ENCODE measurements around the gene FAM13A. TPM values are rescaled to one million over a fixed set of nuclear protein-coding genes. Genes with fewer than 3 reads are reported as not detected.

Gene FAM13A
- total RNA-seq, 1 donor from 2014 or later, result 16.7 TPM

GRCh38 chr4:88705223-88705622 is 351.8 kb downstream of the FAM13A start:
- Mint-ChIP-seq H3K4me1 (ENCODE audit: unreplicated experiment) (no peaks in the 10 kb centered on the region), H3K9me3 (ENCODE audit: unreplicated experiment) (no peaks in the 10 kb centered on the region), H3K27ac (ENCODE audit: unreplicated experiment) (no peak overlapping the region), H3K4me3 (ENCODE audit: unreplicated experiment) (no peak overlapping the region), H3K27me3 (ENCODE audit: unreplicated experiment) (peaks cover 2% of the 10 kb centered on the region), H3K36me3 (ENCODE audit: low read depth, unreplicated experiment) (peaks cover 5% of the 10 kb centered on the region)
- no peak for DNase-seq (ENCODE audit: low spot score)
- TF ChIP-seq CTCF (IDR thresholded peaks at IDR 0.05; ENCODE audit: unreplicated experiment), result no peak

GRCh38 chr4:88702782-88703181 is 354.2 kb downstream of the FAM13A start:
- no peak overlapping the region for H3K27ac Mint-ChIP-seq (ENCODE audit: unreplicated experiment)
- H3K36me3 Mint-ChIP-seq (ENCODE audit: low read depth, unreplicated experiment), result peaks cover 8% of the 10 kb centered on the region
- H3K9me3 Mint-ChIP-seq (ENCODE audit: unreplicated experiment), result no peaks in the 10 kb centered on the region
- H3K4me1 Mint-ChIP-seq (ENCODE audit: unreplicated experiment), result peaks cover 2% of the 10 kb centered on the region
- no peak for DNase-seq (ENCODE audit: low spot score)
- H3K4me3 Mint-ChIP-seq (ENCODE audit: unreplicated experiment), result no peak overlapping the region
- TF ChIP-seq CTCF (IDR thresholded peaks at IDR 0.05; ENCODE audit: unreplicated experiment), result no peak
- H3K27me3 Mint-ChIP-seq (ENCODE audit: unreplicated experiment), result no peaks in the 10 kb centered on the region

DNA sequence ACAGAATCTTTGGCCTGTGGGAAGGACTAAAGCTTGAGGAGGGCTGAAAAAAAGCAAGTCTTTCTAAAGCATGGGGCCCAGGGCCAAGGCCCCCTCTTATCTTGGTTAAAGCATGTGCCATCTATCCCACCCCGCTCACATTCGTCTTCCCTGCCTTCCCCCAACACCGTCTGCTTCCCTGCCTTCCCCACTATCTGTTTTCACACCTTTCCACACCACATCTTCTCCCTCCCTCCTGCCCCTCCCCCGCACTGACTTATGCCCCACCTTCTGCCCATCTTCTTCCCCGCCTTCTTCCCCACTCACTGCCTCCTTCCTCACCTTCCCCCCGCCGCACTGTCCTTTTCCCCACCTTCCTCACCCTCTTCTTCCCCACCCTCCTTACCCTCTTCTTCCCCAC is 358.5 kb downstream of the FAM13A start:
- Mint-ChIP-seq H3K27ac (ENCODE audit: unreplicated experiment) (no peak overlapping the region), H3K4me1 (ENCODE audit: unreplicated experiment) (peaks cover 7% of the 10 kb centered on the region), H3K36me3 (ENCODE audit: low read depth, unreplicated experiment) (peaks cover 8% of the 10 kb centered on the region), H3K9me3 (ENCODE audit: unreplicated experiment) (no peaks in the 10 kb centered on the region), H3K4me3 (ENCODE audit: unreplicated experiment) (no peak overlapping the region), H3K27me3 (ENCODE audit: unreplicated experiment) (no peaks in the 10 kb centered on the region)
- no peak for DNase-seq (ENCODE audit: low spot score)
- TF ChIP-seq CTCF (IDR thresholded peaks at IDR 0.05; ENCODE audit: unreplicated experiment), result no peak

DNA sequence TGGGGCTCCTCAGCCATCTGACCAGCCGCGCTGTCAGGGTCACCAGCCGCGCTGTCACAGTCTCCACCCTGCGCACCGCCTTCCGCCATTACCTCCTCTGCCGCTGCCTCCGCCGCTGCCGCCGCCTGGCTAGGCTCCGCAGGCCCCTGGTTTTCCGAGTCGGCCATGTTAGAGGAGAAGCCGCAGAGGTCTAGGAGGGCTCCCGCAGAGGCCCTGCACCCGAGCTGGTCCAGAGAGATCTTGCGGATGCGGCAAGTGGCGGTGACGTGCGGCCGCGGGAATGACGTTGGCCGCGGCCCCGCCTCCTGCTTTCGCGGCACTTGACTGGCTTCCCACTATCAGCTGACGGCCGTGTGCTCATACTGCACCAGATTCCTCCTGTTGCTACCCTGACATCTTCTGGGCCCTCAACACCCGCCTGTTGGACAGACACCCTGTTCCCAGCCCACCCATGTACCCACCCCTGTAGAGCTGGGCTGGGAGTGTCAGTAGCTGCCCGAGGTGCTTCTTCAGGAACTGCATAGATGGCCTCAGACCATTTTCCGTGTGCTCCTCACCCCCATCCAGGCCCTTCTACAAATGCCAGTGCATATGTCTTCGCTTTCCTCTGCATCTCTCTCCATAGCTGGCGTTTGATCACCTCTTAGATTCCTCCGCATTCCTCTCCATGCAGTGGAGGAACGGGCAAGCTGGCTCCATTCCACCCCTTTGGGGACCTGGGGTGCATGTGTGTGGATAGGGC is 359.2 kb downstream of the FAM13A start, which contains the start of gene NAP1L5:
NAP1L5 (minus strand) TSS at position 242 of the 742 bp plus-strand sequence; CDS start at position 167, 75 bp downstream.
- Mint-ChIP-seq H3K27ac (ENCODE audit: unreplicated experiment) (no peak within 1 kb of the TSS), H3K4me1 (ENCODE audit: unreplicated experiment) (peaks cover 7% of the 10 kb centered on the region), H3K4me3 (ENCODE audit: unreplicated experiment) (peak within 1 kb of the TSS; percentile 84), H3K27me3 (ENCODE audit: unreplicated experiment) (no peaks in the 10 kb centered on the region), H3K9me3 (ENCODE audit: unreplicated experiment) (no peaks in the 10 kb centered on the region), H3K36me3 (ENCODE audit: low read depth, unreplicated experiment) (peaks cover 3% of the 10 kb centered on the region)
- DNase-seq (ENCODE audit: low spot score), result peak; percentile 35
- TF ChIP-seq CTCF (IDR thresholded peaks at IDR 0.05; ENCODE audit: unreplicated experiment), result no peak

GRCh38 chr4:88697141-88697540 is 359.8 kb downstream of the FAM13A start:
- no peak for DNase-seq (ENCODE audit: low spot score)
- peak overlapping the region; percentile 84 for H3K4me3 Mint-ChIP-seq (ENCODE audit: unreplicated experiment)
- no peaks in the 10 kb centered on the region for H3K9me3 Mint-ChIP-seq (ENCODE audit: unreplicated experiment)
- TF ChIP-seq CTCF (IDR thresholded peaks at IDR 0.05; ENCODE audit: unreplicated experiment), result no peak
- peaks cover 3% of the 10 kb centered on the region for H3K36me3 Mint-ChIP-seq (ENCODE audit: low read depth, unreplicated experiment)
- H3K4me1 Mint-ChIP-seq (ENCODE audit: unreplicated experiment), result peaks cover 7% of the 10 kb centered on the region
- no peaks in the 10 kb centered on the region for H3K27me3 Mint-ChIP-seq (ENCODE audit: unreplicated experiment)
- no peak overlapping the region for H3K27ac Mint-ChIP-seq (ENCODE audit: unreplicated experiment)

Measured in endothelial cell (in vitro differentiated cells).